Stimulated activated naive CD4-positive, alpha-beta T cell (primary cell): ENCODE results near the gene PTPRH.
"Not testable (repeated sequence)": the region's sequence is repeated elsewhere in the genome, so short reads cannot be mapped to it uniquely, and the experiment has no call there.

Source experiments
- DNase-seq, 6 experiments: peaks; one replicate each; lab custom pipeline; 2025; lab: John Stamatoyannopoulos, UW

The PTPRH gene

GRCh38 chr19:55186080-55186479 lies 23.2 kb downstream of the PTPRH start:
- DNase-seq = no peak

- DNase-seq = no peak
These were observed 27.6 kb downstream of the PTPRH start for GRCh38 chr19:55181740-55182139.

- peak; percentile 23 to 73 (median 52) for DNase-seq
These were observed 29.5 kb downstream of the PTPRH start, which contains the start of gene SYT5 for GRCh38 chr19:55179606-55180484. Gene SYT5, minus strand, starts transcription at chr19:55180289. Its CDS starts 1,248 bp downstream, at chr19:55179041.

- DNase-seq = peak; percentile 88 to 96 (median 91)
These were observed 30.3 kb downstream of the PTPRH start for GRCh38 chr19:55178781-55179599.

- DNase-seq = no peak
These were observed 33.2 kb downstream of the PTPRH start for GRCh38 chr19:55176076-55176475.

- DNase-seq = no peak
These were observed 34.0 kb downstream of the PTPRH start for GRCh38 chr19:55175117-55175867.

GRCh38 chr19:55174425-55175116 lies 34.7 kb downstream of the PTPRH start:
- DNase-seq = no peak

- peak in 3 of 6 experiments; percentile 14 to 20 (median 14) for DNase-seq
These were observed 35.4 kb downstream of the PTPRH start for GRCh38 chr19:55173714-55174409.

GRCh38 chr19:55173186-55173713 lies 36.1 kb downstream of the PTPRH start:
- no peak for DNase-seq

- no peak for DNase-seq
These were observed 36.6 kb downstream of the PTPRH start for GRCh38 chr19:55172741-55173140.

GRCh38 chr19:55172318-55172717 lies 37.0 kb downstream of the PTPRH start:
- DNase-seq = not testable (repeated sequence)

GRCh38 chr19:55171440-55171839 lies 37.9 kb downstream of the PTPRH start:
- DNase-seq = no peak

- DNase-seq = no peak
These were observed 40.2 kb downstream of the PTPRH start for GRCh38 chr19:55169136-55169535.

GRCh38 chr19:55166530-55167268 lies 42.6 kb downstream of the PTPRH start, which contains the start of gene DNAAF3:
Gene DNAAF3, minus strand, starts transcription at chr19:55166613. Its CDS starts 200 bp downstream, at chr19:55166413.
- peak; percentile 35 to 76 (median 56) for DNase-seq

GRCh38 chr19:55165952-55166529 lies 43.3 kb downstream of the PTPRH start:
- peak in 4 of 6 experiments; percentile 13 to 47 (median 42) for DNase-seq

- no peak for DNase-seq
These were observed 47.6 kb downstream of the PTPRH start for GRCh38 chr19:55161571-55162322.

- no peak for DNase-seq
These were observed 48.3 kb downstream of the PTPRH start for GRCh38 chr19:55160986-55161365.
